MM.1S (cell line): ENCODE measurements around the gene SYT1.

Source experiments
- EZH2 ChIP-seq: fragments of 300-600 bp; sonication (generic); optimal IDR thresholded peaks from 2 replicates; pipeline ENCODE3; 2017; ENCODE audit warnings: low read depth, mild to moderate bottlenecking, antibody characterized with exemption, low read length, mixed read lengths
- TF ChIP-seq, protein P1 (sequence below): fragments of 300-600 bp; sonication (generic); IDR thresholded peaks from 2 replicates; pipeline ENCODE4 v1.5.1; 2016; ENCODE audit warnings: antibody characterized with exemption, low read length, mixed read lengths

GRCh38 chr12:79200176-79200575 is 335.6 kb downstream of the SYT1 start:
- no peak for TF ChIP-seq EZH2
- TF ChIP-seq, protein P1, sequence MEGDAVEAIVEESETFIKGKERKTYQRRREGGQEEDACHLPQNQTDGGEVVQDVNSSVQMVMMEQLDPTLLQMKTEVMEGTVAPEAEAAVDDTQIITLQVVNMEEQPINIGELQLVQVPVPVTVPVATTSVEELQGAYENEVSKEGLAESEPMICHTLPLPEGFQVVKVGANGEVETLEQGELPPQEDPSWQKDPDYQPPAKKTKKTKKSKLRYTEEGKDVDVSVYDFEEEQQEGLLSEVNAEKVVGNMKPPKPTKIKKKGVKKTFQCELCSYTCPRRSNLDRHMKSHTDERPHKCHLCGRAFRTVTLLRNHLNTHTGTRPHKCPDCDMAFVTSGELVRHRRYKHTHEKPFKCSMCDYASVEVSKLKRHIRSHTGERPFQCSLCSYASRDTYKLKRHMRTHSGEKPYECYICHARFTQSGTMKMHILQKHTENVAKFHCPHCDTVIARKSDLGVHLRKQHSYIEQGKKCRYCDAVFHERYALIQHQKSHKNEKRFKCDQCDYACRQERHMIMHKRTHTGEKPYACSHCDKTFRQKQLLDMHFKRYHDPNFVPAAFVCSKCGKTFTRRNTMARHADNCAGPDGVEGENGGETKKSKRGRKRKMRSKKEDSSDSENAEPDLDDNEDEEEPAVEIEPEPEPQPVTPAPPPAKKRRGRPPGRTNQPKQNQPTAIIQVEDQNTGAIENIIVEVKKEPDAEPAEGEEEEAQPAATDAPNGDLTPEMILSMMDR, result no peak
